ENCODE measurements around the gene MTCL3.

MTCL3 gene

DNA sequence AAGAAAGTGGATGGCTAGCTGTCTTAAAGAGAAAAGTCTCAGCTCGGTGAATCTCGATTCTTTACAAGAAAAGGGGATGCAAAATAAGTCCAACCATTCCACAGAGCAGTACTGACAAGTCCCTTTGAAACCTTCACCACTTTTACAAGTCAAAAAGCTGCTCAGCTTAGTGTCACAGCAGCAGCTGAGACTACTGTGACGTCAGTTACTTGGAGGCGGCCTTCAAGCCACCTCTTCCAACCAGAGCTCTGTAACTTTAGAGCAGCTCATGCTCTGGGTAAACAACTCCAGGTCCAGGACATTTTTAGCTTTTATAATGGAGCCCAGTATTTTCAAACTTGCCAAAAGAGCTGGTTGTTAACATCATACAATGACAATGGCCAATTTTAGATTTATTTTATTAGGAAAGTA is 59.9 kb downstream of the MTCL3 start, which contains the start of gene KIAA0408:
KIAA0408 (minus strand) TSS at position 159 of the 411 bp plus-strand sequence. CDS start 5,408 bp downstream, outside the sequence.
- Histone ChIP-seq H3F3A (ENCODE audit: control insufficient read depth, insufficient read depth) (no peaks in the 10 kb centered on the region), H3K27ac (ENCODE audit: low read depth, low read length) (no peak within 1 kb of the TSS), H4K20me1 (ENCODE audit: control insufficient read depth, insufficient read depth, low read depth, low read length) (no peaks in the 10 kb centered on the region), H3K36me3 (ENCODE audit: control insufficient read depth, low read length) (no peaks in the 10 kb centered on the region), H3K27me3 (ENCODE audit: control insufficient read depth, low read length) (peaks cover 6% of the 10 kb centered on the region; the same call in 1 of the 2 replicates), H3K4me1 (ENCODE audit: control insufficient read depth, low read length) (no peaks in the 10 kb centered on the region), H3K9me3 (ENCODE audit: control insufficient read depth, insufficient read depth, low read length) (no peaks in the 10 kb centered on the region), H3K4me3 (ENCODE audit: low read length) (no peak within 1 kb of the TSS), H3K79me2 (ENCODE audit: control insufficient read depth, low read length) (no peaks in the 10 kb centered on the region), H3K9me2 (replicated peaks; ENCODE audit: control insufficient read depth, low read length) (no peaks in the 10 kb centered on the region), H3K4me2 (ENCODE audit: low read length) (no peak within 1 kb of the TSS)
- TF ChIP-seq, protein P1, sequence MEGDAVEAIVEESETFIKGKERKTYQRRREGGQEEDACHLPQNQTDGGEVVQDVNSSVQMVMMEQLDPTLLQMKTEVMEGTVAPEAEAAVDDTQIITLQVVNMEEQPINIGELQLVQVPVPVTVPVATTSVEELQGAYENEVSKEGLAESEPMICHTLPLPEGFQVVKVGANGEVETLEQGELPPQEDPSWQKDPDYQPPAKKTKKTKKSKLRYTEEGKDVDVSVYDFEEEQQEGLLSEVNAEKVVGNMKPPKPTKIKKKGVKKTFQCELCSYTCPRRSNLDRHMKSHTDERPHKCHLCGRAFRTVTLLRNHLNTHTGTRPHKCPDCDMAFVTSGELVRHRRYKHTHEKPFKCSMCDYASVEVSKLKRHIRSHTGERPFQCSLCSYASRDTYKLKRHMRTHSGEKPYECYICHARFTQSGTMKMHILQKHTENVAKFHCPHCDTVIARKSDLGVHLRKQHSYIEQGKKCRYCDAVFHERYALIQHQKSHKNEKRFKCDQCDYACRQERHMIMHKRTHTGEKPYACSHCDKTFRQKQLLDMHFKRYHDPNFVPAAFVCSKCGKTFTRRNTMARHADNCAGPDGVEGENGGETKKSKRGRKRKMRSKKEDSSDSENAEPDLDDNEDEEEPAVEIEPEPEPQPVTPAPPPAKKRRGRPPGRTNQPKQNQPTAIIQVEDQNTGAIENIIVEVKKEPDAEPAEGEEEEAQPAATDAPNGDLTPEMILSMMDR (IDR thresholded peaks at IDR 0.05; ENCODE audit: low read depth, low read length, poor library complexity, severe bottlenecking), result no peak
- no peak for TF ChIP-seq EZH2phosphoT487 (IDR thresholded peaks at IDR 0.05; ENCODE audit: borderline replicate concordance, low read length)

DNA sequence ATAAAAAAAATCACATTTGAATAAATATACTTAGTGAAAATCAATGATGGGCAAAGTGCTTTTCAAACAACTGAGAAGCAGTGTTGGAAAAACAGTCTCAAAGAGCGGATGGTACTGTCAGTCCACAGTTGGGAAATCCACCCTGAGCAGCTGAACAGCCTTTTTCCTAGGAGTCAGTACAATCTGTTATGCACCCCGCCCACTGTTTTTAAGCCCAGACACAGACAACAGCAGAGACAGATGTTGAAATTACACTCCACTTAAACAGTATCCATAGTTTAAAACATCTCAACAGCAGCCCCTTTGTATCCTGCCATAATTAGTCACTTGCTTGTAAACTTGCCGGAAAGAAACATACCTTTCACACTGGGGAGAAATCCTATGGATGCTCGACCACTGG is 60.3 kb downstream of the MTCL3 start:
- H3F3A ChIP-seq (ENCODE audit: control insufficient read depth, insufficient read depth), result no peaks in the 10 kb centered on the region
- H3K9me3 ChIP-seq (ENCODE audit: control insufficient read depth, insufficient read depth, low read length), result no peaks in the 10 kb centered on the region
- no peaks in the 10 kb centered on the region for H3K9me2 ChIP-seq (replicated peaks; ENCODE audit: control insufficient read depth, low read length)
- H3K27me3 ChIP-seq (ENCODE audit: control insufficient read depth, low read length), result peaks cover 6% of the 10 kb centered on the region; the same call in 1 of the 2 replicates
- no peaks in the 10 kb centered on the region for H4K20me1 ChIP-seq (ENCODE audit: control insufficient read depth, insufficient read depth, low read depth, low read length)
- H3K36me3 ChIP-seq (ENCODE audit: control insufficient read depth, low read length), result no peaks in the 10 kb centered on the region
- H3K4me3 ChIP-seq (ENCODE audit: low read length), result no peak overlapping the region
- H3K79me2 ChIP-seq (ENCODE audit: control insufficient read depth, low read length), result no peaks in the 10 kb centered on the region
- no peak overlapping the region for H3K27ac ChIP-seq (ENCODE audit: low read depth, low read length)
- no peaks in the 10 kb centered on the region for H3K4me1 ChIP-seq (ENCODE audit: control insufficient read depth, low read length)
- H3K4me2 ChIP-seq (ENCODE audit: low read length), result no peak overlapping the region
- TF ChIP-seq EZH2phosphoT487 (IDR thresholded peaks at IDR 0.05; ENCODE audit: borderline replicate concordance, low read length), result no peak
- TF ChIP-seq, protein P1 (IDR thresholded peaks at IDR 0.05; ENCODE audit: low read depth, low read length, poor library complexity, severe bottlenecking), result no peak

DNA sequence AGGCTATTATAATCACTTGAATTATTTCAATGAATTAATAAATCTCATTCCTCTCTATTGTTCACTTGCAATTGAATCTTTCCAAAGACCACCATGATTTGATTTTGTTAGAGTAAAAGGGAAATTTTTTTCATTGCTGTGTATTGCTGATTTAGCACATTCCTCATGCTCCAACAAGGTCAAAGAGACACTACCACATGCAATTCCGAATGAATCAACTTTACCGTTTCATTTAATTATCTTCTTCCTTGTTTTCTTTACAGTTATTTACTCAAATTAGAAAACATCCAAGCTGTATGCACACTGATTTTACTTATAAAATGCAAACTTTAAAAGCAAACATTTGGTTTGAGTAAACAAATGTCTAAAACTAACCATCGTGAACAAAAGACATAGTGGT is 60.9 kb downstream of the MTCL3 start:
- no peak overlapping the region for H3K27ac ChIP-seq (ENCODE audit: low read depth, low read length)
- H3K27me3 ChIP-seq (ENCODE audit: control insufficient read depth, low read length), result peaks cover 6% of the 10 kb centered on the region; the same call in 1 of the 2 replicates
- H3F3A ChIP-seq (ENCODE audit: control insufficient read depth, insufficient read depth), result no peaks in the 10 kb centered on the region
- H3K9me3 ChIP-seq (ENCODE audit: control insufficient read depth, insufficient read depth, low read length), result no peaks in the 10 kb centered on the region
- no peaks in the 10 kb centered on the region for H3K4me1 ChIP-seq (ENCODE audit: control insufficient read depth, low read length)
- TF ChIP-seq, protein P1 (IDR thresholded peaks at IDR 0.05; ENCODE audit: low read depth, low read length, poor library complexity, severe bottlenecking), result no peak
- TF ChIP-seq EZH2phosphoT487 (IDR thresholded peaks at IDR 0.05; ENCODE audit: borderline replicate concordance, low read length), result no peak
- no peaks in the 10 kb centered on the region for H3K79me2 ChIP-seq (ENCODE audit: control insufficient read depth, low read length)
- H4K20me1 ChIP-seq (ENCODE audit: control insufficient read depth, insufficient read depth, low read depth, low read length), result no peaks in the 10 kb centered on the region
- no peaks in the 10 kb centered on the region for H3K9me2 ChIP-seq (replicated peaks; ENCODE audit: control insufficient read depth, low read length)
- no peak overlapping the region for H3K4me3 ChIP-seq (ENCODE audit: low read length)
- H3K4me2 ChIP-seq (ENCODE audit: low read length), result no peak overlapping the region
- H3K36me3 ChIP-seq (ENCODE audit: control insufficient read depth, low read length), result no peaks in the 10 kb centered on the region

Measured in DOHH2 (cell line).